Measurements from ENCODE around the gene PPP1R12C. TPM values are rescaled to one million over a fixed set of nuclear protein-coding genes. Genes with fewer than 3 reads are reported as not detected.

The PPP1R12C gene
- total RNA-seq (2021) (88.4 to 99.3 TPM (median 92.3 TPM) in 3 replicates), Bru-seq, nascent RNA (percentile 58 among the genes with signal in this experiment)
- long read RNA-seq, experiment 1, transcript PPP1R12C-201 (22 exons, 2,924 nt): major isoform, 8 of 99 reads
- long read RNA-seq, experiment 1, transcript PPP1R12C-209 (22 exons, 2,269 nt): major isoform, 8 of 99 reads
- long read RNA-seq, experiment 1, partial matches to known transcripts: 27 of 99 reads
- long read RNA-seq, experiment 1, other reads (novel, unspliced or antisense): 56 of 99 reads
- long read RNA-seq, experiment 2, partial matches to known transcripts: 13 of 45 reads
- long read RNA-seq, experiment 2, other reads (novel, unspliced or antisense): 28 of 45 reads
- long read RNA-seq, experiment 3, partial matches to known transcripts: 8 of 11 reads
- long read RNA-seq, experiment 3, other reads (novel, unspliced or antisense): 1 of 11 reads

- no peak for DNase-seq (ENCODE audit: low spot score)
- Mint-ChIP-seq H3K4me3 (peak within 1 kb of the TSS; percentile 98), H3K9me3 (no peaks in the 10 kb centered on the region), H3K27me3 (ENCODE audit: low read depth) (peaks cover 14% of the 10 kb centered on the region), H3K27ac (peak within 1 kb of the TSS; percentile 97), H3K4me1 (peaks cover 31% of the 10 kb centered on the region), H3K36me3 (no peaks in the 10 kb centered on the region)
- no peak for ATAC-seq
- TF ChIP-seq, protein P1, sequence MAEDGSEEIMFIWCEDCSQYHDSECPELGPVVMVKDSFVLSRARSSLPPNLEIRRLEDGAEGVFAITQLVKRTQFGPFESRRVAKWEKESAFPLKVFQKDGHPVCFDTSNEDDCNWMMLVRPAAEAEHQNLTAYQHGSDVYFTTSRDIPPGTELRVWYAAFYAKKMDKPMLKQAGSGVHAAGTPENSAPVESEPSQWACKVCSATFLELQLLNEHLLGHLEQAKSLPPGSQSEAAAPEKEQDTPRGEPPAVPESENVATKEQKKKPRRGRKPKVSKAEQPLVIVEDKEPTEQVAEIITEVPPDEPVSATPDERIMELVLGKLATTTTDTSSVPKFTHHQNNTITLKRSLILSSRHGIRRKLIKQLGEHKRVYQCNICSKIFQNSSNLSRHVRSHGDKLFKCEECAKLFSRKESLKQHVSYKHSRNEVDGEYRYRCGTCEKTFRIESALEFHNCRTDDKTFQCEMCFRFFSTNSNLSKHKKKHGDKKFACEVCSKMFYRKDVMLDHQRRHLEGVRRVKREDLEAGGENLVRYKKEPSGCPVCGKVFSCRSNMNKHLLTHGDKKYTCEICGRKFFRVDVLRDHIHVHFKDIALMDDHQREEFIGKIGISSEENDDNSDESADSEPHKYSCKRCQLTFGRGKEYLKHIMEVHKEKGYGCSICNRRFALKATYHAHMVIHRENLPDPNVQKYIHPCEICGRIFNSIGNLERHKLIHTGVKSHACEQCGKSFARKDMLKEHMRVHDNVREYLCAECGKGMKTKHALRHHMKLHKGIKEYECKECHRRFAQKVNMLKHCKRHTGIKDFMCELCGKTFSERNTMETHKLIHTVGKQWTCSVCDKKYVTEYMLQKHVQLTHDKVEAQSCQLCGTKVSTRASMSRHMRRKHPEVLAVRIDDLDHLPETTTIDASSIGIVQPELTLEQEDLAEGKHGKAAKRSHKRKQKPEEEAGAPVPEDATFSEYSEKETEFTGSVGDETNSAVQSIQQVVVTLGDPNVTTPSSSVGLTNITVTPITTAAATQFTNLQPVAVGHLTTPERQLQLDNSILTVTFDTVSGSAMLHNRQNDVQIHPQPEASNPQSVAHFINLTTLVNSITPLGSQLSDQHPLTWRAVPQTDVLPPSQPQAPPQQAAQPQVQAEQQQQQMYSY (CRISPR knock-in tag; IDR thresholded peaks at IDR 0.05): no peak
- TF ChIP-seq ZNF671 (CRISPR knock-in tag; IDR thresholded peaks at IDR 0.05) (no peak), CREB1 (CRISPR knock-in tag; IDR thresholded peaks at IDR 0.05) (no peak), ATF2 (CRISPR knock-in tag; IDR thresholded peaks at IDR 0.05; ENCODE audit: borderline replicate concordance, low read depth) (no peak), FOXP4 (CRISPR knock-in tag; IDR thresholded peaks at IDR 0.05) (0 out of 2 replicates have a peak, but pooled peaks have one; percentile 33)
- TF ChIP-seq, protein P2, sequence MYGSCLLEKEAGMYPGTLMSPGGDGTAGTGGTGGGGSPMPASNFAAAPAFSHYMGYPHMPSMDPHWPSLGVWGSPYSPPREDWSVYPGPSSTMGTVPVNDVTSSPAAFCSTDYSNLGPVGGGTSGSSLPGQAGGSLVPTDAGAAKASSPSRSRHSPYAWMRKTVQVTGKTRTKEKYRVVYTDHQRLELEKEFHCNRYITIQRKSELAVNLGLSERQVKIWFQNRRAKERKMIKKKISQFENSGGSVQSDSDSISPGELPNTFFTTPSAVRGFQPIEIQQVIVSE (CRISPR knock-in tag; IDR thresholded peaks at IDR 0.05; ENCODE audit: borderline replicate concordance): no peak
- ChIA-PET CTCF (interaction anchor here (0.5 to 4.3 kb wide), 18 partner anchors 16 to 677 kb away, joined by 3 to 28 read pairs (median 7); partner anchors contain the start of genes DNAAF3, KMT5C and PPP6R1), POLR2A (interaction anchor here (1.1 to 1.9 kb wide), 4 partner anchors 11 to 23 kb away, joined by 3 to 7 read pairs (median 4); no protein-coding TSS in a partner anchor)
Observed at GRCh38 chr19:55116859-55117662, at the start of gene PPP1R12C. PPP1R12C (minus strand) TSS chr19:55117637; CDS start chr19:55117543, 94 bp downstream.

GRCh38 chr19:55166530-55167268, 49.3 kb upstream of the PPP1R12C start, which contains the start of gene DNAAF3:
DNAAF3 (minus strand) TSS chr19:55166613; CDS start chr19:55166413, 200 bp downstream.
- CTCF ChIA-PET: interaction anchor here (0.6 to 3.2 kb wide), 41 partner anchors 8 to 488 kb away, joined by 3 to 64 read pairs (median 4); partner anchors contain the start of genes EPS8L1, HSPBP1, KMT5C and PPP1R12C
- peaks cover 71% of the 10 kb centered on the region for H3K27me3 Mint-ChIP-seq (ENCODE audit: low read depth)
- no peaks in the 10 kb centered on the region for H3K36me3 Mint-ChIP-seq
- peak; percentile 95 for ATAC-seq
- peak; percentile 98 for TF ChIP-seq NFYB (CRISPR knock-in tag; conservative IDR thresholded peaks at IDR 0.05; ENCODE audit: low read depth)
- no peak for TF ChIP-seq ETV6 (CRISPR knock-in tag; IDR thresholded peaks at IDR 0.05)
- TF ChIP-seq SP1 (CRISPR knock-in tag; conservative IDR thresholded peaks at IDR 0.05): peak; percentile 93
- TF ChIP-seq FOXK1 (CRISPR knock-in tag; IDR thresholded peaks at IDR 0.05): 0 out of 2 replicates have a peak, but pooled peaks have one; percentile 21
- TF ChIP-seq STAT6 (CRISPR knock-in tag; conservative IDR thresholded peaks at IDR 0.05; ENCODE audit: low read depth): no peak
- no peak for TF ChIP-seq JUN (CRISPR knock-in tag; IDR thresholded peaks at IDR 0.05)
- TF ChIP-seq RELA (CRISPR knock-in tag; IDR thresholded peaks at IDR 0.05; ENCODE audit: borderline replicate concordance): no peak
- TF ChIP-seq, protein P3, sequence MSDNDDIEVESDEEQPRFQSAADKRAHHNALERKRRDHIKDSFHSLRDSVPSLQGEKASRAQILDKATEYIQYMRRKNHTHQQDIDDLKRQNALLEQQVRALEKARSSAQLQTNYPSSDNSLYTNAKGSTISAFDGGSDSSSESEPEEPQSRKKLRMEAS (CRISPR knock-in tag; IDR thresholded peaks at IDR 0.05): no peak
- no peak for TF ChIP-seq ATF2 (CRISPR knock-in tag; IDR thresholded peaks at IDR 0.05; ENCODE audit: borderline replicate concordance, low read depth)
- TF ChIP-seq MLX (CRISPR knock-in tag; IDR thresholded peaks at IDR 0.05): no peak
- peak; percentile 98 for DNase-seq (ENCODE audit: low spot score)
- H3K4me1 Mint-ChIP-seq: peaks cover 8% of the 10 kb centered on the region; the same call in 1 of the 2 replicates
- H3K27ac Mint-ChIP-seq: peak within 1 kb of the TSS; percentile 94
- peak within 1 kb of the TSS; percentile 94 for H3K4me3 Mint-ChIP-seq
- POLR2A ChIA-PET: no interaction called here
- no peaks in the 10 kb centered on the region for H3K9me3 Mint-ChIP-seq

Data from WTC11 (cell line).